AG04450 (cell line): ENCODE measurements around the gene ASCC2. TPM values are rescaled to one million over a fixed set of nuclear protein-coding genes. Genes with fewer than 3 reads are reported as not detected.

Source experiments
- CTCF ChIA-PET: fragments of 300-600, 350-600 bp; formaldehyde crosslinking; extraction: SDS; loops from one replicate; lab custom pipeline; 2022; ENCODE audit warnings: antibody characterized with exemption, inconsistent platforms; lab: Charles Lee
- POLR2A ChIA-PET: fragments of 350-600 bp; formaldehyde crosslinking; extraction: SDS; loops from one replicate; lab custom pipeline; 2021; ENCODE audit warnings: antibody characterized with exemption, inconsistent platforms; lab: Yijun Ruan, JAX
- DNase-seq: peaks from one replicate; pipeline ENCODE4 v3.0.0-alpha.2; 2011; ENCODE audit warnings: low read depth, low spot score
- H3K27ac ChIP-seq: one replicate; pipeline ENCODE4 v1.5.1; 2012; ENCODE audit warnings: low read depth, low read length, control low read depth
- H3K27me3 ChIP-seq: one replicate; pipeline ENCODE4 v1.6.0; 2012; ENCODE audit warnings: low read length; ENCODE audit not compliant: control insufficient read depth, insufficient read depth
- H3K4me3 ChIP-seq: 2 replicates; pipeline ENCODE4 v1.5.1; 2011; ENCODE audit warnings: mild to moderate bottlenecking, low read depth, low read length, control low read depth
- H3K9me3 ChIP-seq: 2 replicates; pipeline ENCODE4 v1.5.1; 2012; ENCODE audit warnings: low read length; ENCODE audit not compliant: control insufficient read depth, insufficient read depth
- CTCF ChIP-seq: IDR thresholded peaks from 2 replicates; pipeline ENCODE4 v1.5.1; 2011; ENCODE audit warnings: low read depth, low read length, control low read depth, inconsistent platforms
- polyA plus RNA-seq: library from polyadenylated mRNA; depleted of rRNA; stranded (reverse); fragments of >200 nt; gene quantifications from 2 replicates; pipeline ENCODE4 v1.2.3, GENCODE V29; 2011

ASCC2 gene
- polyA plus RNA-seq, 1 experiment = 45.9 TPM

GRCh38 chr22:29848111-29848510, 10.0 kb upstream of the ASCC2 start:
- no peak for DNase-seq
- Histone ChIP-seq H3K4me3 (no peak overlapping the region), H3K27ac (no peak overlapping the region), H3K27me3 (no peaks in the 10 kb centered on the region), H3K9me3 (peaks cover 7% of the 10 kb centered on the region; the same call in 1 of the 2 replicates)
- TF ChIP-seq CTCF = no peak
- POLR2A ChIA-PET = no interaction called here
- CTCF ChIA-PET = interaction anchor here (1.6 kb wide), 1 partner anchor 157 kb away, joined by 5 read pairs; no protein-coding TSS in a partner anchor

- Histone ChIP-seq H3K4me3 (no peak overlapping the region), H3K9me3 (peaks cover 7% of the 10 kb centered on the region; the same call in 1 of the 2 replicates), H3K27me3 (no peaks in the 10 kb centered on the region), H3K27ac (no peak overlapping the region)
- TF ChIP-seq CTCF = no peak
- ChIA-PET CTCF (interaction anchor here (0.7 to 1.1 kb wide), 2 partner anchors 57 to 159 kb away, joined by 4 to 5 read pairs; no protein-coding TSS in a partner anchor), POLR2A (no interaction called here)
- DNase-seq = no peak
Measured at GRCh38 chr22:29846290-29846689, 8.2 kb upstream of the ASCC2 start.

- Histone ChIP-seq H3K4me3 (no peak overlapping the region), H3K9me3 (peaks cover 9% of the 10 kb centered on the region), H3K27me3 (no peaks in the 10 kb centered on the region), H3K27ac (no peak overlapping the region)
- POLR2A ChIA-PET = interaction anchor here (0.6 kb wide), 1 partner anchor 125 kb away, joined by 4 read pairs; no protein-coding TSS in a partner anchor
- CTCF ChIA-PET = interaction anchor here (0.5 to 1.1 kb wide), 2 partner anchors 162 to 176 kb away, joined by 3 to 7 read pairs; no protein-coding TSS in a partner anchor
- DNase-seq = peak; percentile 30
- TF ChIP-seq CTCF = no peak
Measured at GRCh38 chr22:29842740-29843139, 4.7 kb upstream of the ASCC2 start.

- peaks cover 10% of the 10 kb centered on the region for H3K9me3 ChIP-seq
- CTCF ChIA-PET = interaction anchor here (0.5 to 1.1 kb wide), 2 partner anchors 163 to 176 kb away, joined by 3 to 7 read pairs; no protein-coding TSS in a partner anchor
- no peak for DNase-seq
- no peaks in the 10 kb centered on the region for H3K27me3 ChIP-seq
- H3K27ac ChIP-seq = no peak overlapping the region
- POLR2A ChIA-PET = interaction anchor here (0.6 kb wide), 2 partner anchors 21 to 125 kb away, joined by 3 to 4 read pairs; no protein-coding TSS in a partner anchor
- no peak for TF ChIP-seq CTCF
- no peak overlapping the region for H3K4me3 ChIP-seq
Measured at GRCh38 chr22:29842172-29842571, 4.1 kb upstream of the ASCC2 start.

- TF ChIP-seq CTCF = no peak
- no peaks in the 10 kb centered on the region for H3K27me3 ChIP-seq
- H3K27ac ChIP-seq = no peak overlapping the region
- H3K9me3 ChIP-seq = peaks cover 3% of the 10 kb centered on the region; the same call in 1 of the 2 replicates
- no peak for DNase-seq
- no peak overlapping the region for H3K4me3 ChIP-seq
- CTCF ChIA-PET = interaction anchor here (0.6 kb wide), 1 partner anchor 86 kb away, joined by 3 read pairs; no protein-coding TSS in a partner anchor
- POLR2A ChIA-PET = no interaction called here
Measured at GRCh38 chr22:29840498-29840897, 2.4 kb upstream of the ASCC2 start.
